ENCODE results near the gene PLA2G6.

The PLA2G6 gene

GRCh38 chr22:38106814-38107578 is 74.6 kb downstream of the PLA2G6 start:
- DNase-seq (ENCODE audit: insufficient read length, low spot score) (no peak), FAIRE-seq (no peak)

GRCh38 chr22:38104084-38104483 is 77.5 kb downstream of the PLA2G6 start:
- no peak for FAIRE-seq
- DNase-seq (ENCODE audit: insufficient read length, low spot score): no peak
- TF ChIP-seq POLR2A (IDR thresholded peaks at IDR 0.05; ENCODE audit: low read depth, low read length): no peak

More at GRCh38 chr22:38106814-38107578, 74.6 kb downstream of the PLA2G6 start:
- no peak for TF ChIP-seq POLR2A (IDR thresholded peaks at IDR 0.05; ENCODE audit: low read depth, low read length)

- no peak for FAIRE-seq
- no peak for TF ChIP-seq POLR2A (IDR thresholded peaks at IDR 0.05; ENCODE audit: low read depth, low read length)
These were observed 78.0 kb downstream of the PLA2G6 start for GRCh38 chr22:38103641-38104040.

DNA sequence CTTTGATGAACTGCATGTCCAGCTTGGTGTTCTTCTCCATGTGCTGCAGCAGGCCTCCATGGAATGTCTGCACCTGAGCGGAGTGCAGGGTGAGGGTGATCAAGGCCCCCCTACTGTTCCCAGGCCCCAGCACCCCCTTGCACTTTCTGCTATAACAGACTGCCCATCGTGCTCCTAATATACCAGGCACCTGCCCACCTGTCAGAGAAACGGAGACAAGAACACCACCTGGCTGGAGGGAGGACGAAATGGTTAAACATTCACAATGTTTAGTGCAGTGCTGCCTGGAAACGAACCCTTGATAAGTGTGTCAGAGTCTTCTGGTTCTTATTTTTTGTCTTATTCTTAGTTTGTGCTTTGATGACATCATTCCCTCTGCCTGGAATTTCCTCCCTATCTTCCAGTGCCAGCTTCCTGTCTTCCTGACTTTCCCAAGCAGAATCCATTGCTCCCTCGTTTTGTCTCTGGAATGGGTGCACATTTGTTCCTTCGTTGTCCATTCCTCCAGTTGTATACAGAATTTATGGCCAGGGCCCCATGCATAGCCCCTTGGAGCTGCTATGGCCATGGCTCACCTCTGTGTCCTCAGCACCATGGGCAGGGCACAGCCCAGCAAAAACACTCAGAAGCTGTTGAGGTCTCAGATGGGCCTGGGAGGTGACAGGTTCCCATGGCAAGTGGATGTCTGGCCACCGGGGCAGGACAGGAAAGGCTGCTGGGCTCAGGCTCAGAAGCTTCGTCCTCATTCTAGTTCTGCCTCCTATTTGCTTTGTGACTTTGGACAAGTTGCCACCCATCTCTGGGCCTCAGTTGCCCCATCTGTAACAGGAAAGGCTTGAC is 83.0 kb downstream of the PLA2G6 start:
- DNase-seq (ENCODE audit: insufficient read length, low spot score): peak; percentile 44
- FAIRE-seq: no peak

More at GRCh38 chr22:38103641-38104040, 78.0 kb downstream of the PLA2G6 start:
- DNase-seq (ENCODE audit: insufficient read length, low spot score): no peak

GRCh38 chr22:38097557-38098409 is 83.8 kb downstream of the PLA2G6 start:
- FAIRE-seq: no peak
- TF ChIP-seq POLR2A (IDR thresholded peaks at IDR 0.05; ENCODE audit: low read depth, low read length): no peak
- DNase-seq (ENCODE audit: insufficient read length, low spot score): no peak

More for the DNA sequence above, 83.0 kb downstream of the PLA2G6 start:
- no peak for TF ChIP-seq POLR2A (IDR thresholded peaks at IDR 0.05; ENCODE audit: low read depth, low read length)

DNA sequence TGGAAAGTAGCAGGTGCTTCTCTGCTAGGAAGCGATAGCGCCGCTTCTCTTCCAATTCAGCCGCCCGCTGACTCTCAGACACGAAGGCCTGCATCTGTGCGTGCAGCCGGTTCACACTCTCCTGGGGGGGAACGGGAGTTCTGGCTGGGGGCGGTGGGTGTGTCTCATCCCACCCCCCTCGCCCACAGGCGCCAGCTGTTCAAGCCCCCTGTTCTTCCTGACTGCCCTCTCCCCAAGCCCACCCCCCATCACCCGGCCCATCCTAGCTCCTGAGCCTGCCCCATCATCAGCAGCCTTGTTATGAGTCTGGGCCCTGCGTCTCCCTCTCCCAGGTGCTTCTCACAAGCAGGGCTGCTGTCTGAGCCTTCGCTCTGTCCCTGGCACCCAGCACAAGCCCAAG is 84.6 kb downstream of the PLA2G6 start:
- DNase-seq (ENCODE audit: insufficient read length, low spot score): no peak
- no peak for FAIRE-seq
- no peak for TF ChIP-seq POLR2A (IDR thresholded peaks at IDR 0.05; ENCODE audit: low read depth, low read length)

DNA sequence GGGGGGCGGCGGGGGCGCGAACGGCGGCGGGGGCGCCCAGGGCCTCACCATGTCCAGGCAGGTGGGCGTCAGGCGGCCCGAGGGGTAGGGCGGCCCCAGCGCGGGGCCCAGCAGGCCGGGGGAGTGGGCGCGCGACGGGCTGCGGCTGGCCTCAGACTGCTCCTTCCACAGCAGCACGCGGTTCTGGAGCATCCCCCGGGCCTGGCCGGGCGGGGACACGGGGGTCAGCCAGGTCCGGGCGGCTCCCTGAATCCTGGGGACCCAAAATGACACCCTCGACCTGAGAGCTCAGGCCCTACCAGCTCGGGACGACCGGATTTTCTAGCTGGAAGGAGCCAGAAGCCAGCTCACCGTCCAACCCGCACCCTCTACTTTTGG is 92.2 kb downstream of the PLA2G6 start:
- FAIRE-seq: no peak
- no peak for DNase-seq (ENCODE audit: insufficient read length, low spot score)
- no peak for TF ChIP-seq POLR2A (IDR thresholded peaks at IDR 0.05; ENCODE audit: low read depth, low read length)

- TF ChIP-seq POLR2A (IDR thresholded peaks at IDR 0.05; ENCODE audit: low read depth, low read length): no peak
- no peak for DNase-seq (ENCODE audit: insufficient read length, low spot score)
- no peak for FAIRE-seq
These were observed 92.8 kb downstream of the PLA2G6 start for GRCh38 chr22:38088629-38089473.

GRCh38 chr22:38087855-38088254 is 93.8 kb downstream of the PLA2G6 start:
- DNase-seq (ENCODE audit: insufficient read length, low spot score): no peak
- no peak for FAIRE-seq
- TF ChIP-seq POLR2A (IDR thresholded peaks at IDR 0.05; ENCODE audit: low read depth, low read length): no peak

DNA sequence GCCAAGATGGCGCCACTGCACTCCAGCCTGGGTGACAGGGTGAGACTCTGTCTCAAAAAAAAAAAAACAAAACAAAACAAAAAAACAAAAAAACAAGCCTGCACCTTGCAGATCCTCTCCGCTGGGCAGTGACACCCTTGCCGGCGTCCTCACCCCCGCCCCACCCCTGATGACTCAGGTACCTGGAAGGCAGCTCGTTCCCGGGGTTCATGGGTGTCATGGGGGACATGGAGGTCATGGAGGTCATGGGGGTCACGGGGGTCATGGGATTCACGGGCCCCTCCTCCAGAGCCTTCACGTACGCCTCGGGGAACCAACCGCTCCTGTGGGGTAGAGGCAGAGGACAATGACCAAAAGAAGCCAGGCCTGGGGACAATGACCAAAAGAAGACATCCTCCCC is 94.7 kb downstream of the PLA2G6 start:
- no peak for TF ChIP-seq POLR2A (IDR thresholded peaks at IDR 0.05; ENCODE audit: low read depth, low read length)

DNA sequence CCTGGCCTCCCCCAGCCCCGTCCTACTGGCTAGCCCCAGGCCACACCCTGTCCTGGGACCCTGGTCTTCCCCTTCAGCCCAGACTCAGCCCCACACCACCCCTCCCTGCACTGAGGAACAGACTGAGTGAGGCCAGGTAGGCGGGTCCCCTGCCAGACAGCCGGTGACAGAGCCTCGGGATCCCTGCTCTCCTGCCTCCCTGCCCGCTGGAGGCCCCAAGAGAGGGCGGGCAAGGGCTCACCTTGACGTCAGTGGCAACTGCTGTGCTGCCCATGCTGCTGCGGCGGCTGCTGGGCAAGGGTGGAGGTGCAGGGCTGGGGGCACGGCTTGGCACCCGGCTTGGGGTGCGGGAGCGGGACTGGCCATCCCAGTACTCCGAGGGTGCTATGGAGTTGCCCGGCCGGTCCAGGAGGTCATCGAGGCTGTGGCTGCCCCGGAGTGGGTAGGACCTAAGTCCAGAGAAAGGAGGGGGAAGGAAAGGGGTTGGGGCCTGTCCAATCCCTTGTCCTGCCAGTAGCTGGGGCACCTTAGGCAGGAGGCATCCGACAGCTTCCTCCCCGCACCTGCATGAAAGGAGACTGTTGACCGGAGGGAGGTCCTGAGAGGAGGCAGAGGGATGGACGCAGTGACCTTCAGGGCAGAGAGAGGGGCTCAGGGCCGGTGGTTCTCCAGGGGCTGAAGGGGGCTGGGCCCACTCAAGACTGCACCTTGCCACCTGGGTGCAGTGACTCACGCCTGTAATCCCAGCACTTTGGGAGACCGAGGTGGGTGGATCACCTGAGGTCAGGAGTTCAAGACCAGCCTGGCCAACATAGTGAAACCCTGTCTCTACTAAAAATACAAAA is 95.4 kb downstream of the PLA2G6 start:
- TF ChIP-seq POLR2A (IDR thresholded peaks at IDR 0.05; ENCODE audit: low read depth, low read length): no peak
- FAIRE-seq (no peak), DNase-seq (ENCODE audit: insufficient read length, low spot score) (no peak)

More for the DNA sequence above, 94.7 kb downstream of the PLA2G6 start:
- DNase-seq (ENCODE audit: insufficient read length, low spot score) (no peak), FAIRE-seq (no peak)

GRCh38 chr22:38085501-38085900 is 96.1 kb downstream of the PLA2G6 start:
- no peak for TF ChIP-seq POLR2A (IDR thresholded peaks at IDR 0.05; ENCODE audit: low read depth, low read length)
- FAIRE-seq: no peak
- no peak for DNase-seq (ENCODE audit: insufficient read length, low spot score)
